Thoracic aorta (tissue), 2 donors: ENCODE data around the gene NPM1. TPM values are rescaled to one million over a fixed set of nuclear protein-coding genes. Genes with fewer than 3 reads are reported as not detected.

Experiments
- ATAC-seq: fragments of 150-250 bp; one replicate; pipeline ENCODE4 v1.8.0; 2017; ENCODE audit warnings: low read depth; ENCODE audit not compliant: insufficient number of reproducible peaks, low FRiP score
- DNase-seq: peaks from one replicate; pipeline ENCODE4 v3.0.0-alpha.2; 2020; ENCODE audit warnings: low spot score
- H3K27ac ChIP-seq, 2 donors: fragments of 200-600 bp; sonication (generic); 1 replicate in 1 of 2; 2 replicates in 1 of 2; pipeline ENCODE4 v1.5.1; 2016; ENCODE audit warnings: mild to moderate bottlenecking in 2 of 2, moderate library complexity in 2 of 2
- H3K27me3 ChIP-seq: fragments of 200-600 bp; sonication (generic); replicated peaks from 2 replicates; pipeline ENCODE4 v1.6.0; 2016; ENCODE audit warnings: mild to moderate bottlenecking; ENCODE audit not compliant: insufficient read depth
- H3K36me3 ChIP-seq: fragments of 200-600 bp; sonication (generic); one replicate; pipeline ENCODE4 v1.5.1; 2016
- H3K4me1 ChIP-seq, 2 donors: fragments of 200-600 bp; sonication (generic); 1 replicate in 1 of 2; 2 replicates in 1 of 2; pipeline versions ENCODE4 v1.5.1 to v1.6.0; 2016; ENCODE audit warnings: low read depth in 2 of 2, mild to moderate bottlenecking in 1 of 2; ENCODE audit not compliant: control insufficient read depth in 1 of 2
- H3K4me3 ChIP-seq: fragments of 200-600 bp; sonication (generic); 2 replicates; pipeline ENCODE4 v1.5.1; 2016; ENCODE audit warnings: mild to moderate bottlenecking
- H3K9me3 ChIP-seq: fragments of 200-600 bp; sonication (generic); 2 replicates; pipeline ENCODE4 v1.5.1; 2016
- total RNA-seq, 2 donors: library from RNA; depleted of rRNA; stranded (reverse); fragments of >200 nt; gene quantifications; one replicate each; pipeline versions ENCODE4 v1.1.0 to v1.2.3, GENCODE V29; 2016
- TF ChIP-seq, protein P1 (sequence below): fragments of 200-600 bp; sonication (generic); IDR thresholded peaks from one replicate; pipeline ENCODE4 v1.5.1; 2019; ENCODE audit warnings: antibody characterized with exemption

The NPM1 gene
- total RNA-seq, 2 donors from 2014 or later, result 453 to 1,895 TPM

GRCh38 chr5:171432076-171432475, 44.4 kb downstream of the NPM1 start:
- ATAC-seq, result no peak
- TF ChIP-seq, protein P1, sequence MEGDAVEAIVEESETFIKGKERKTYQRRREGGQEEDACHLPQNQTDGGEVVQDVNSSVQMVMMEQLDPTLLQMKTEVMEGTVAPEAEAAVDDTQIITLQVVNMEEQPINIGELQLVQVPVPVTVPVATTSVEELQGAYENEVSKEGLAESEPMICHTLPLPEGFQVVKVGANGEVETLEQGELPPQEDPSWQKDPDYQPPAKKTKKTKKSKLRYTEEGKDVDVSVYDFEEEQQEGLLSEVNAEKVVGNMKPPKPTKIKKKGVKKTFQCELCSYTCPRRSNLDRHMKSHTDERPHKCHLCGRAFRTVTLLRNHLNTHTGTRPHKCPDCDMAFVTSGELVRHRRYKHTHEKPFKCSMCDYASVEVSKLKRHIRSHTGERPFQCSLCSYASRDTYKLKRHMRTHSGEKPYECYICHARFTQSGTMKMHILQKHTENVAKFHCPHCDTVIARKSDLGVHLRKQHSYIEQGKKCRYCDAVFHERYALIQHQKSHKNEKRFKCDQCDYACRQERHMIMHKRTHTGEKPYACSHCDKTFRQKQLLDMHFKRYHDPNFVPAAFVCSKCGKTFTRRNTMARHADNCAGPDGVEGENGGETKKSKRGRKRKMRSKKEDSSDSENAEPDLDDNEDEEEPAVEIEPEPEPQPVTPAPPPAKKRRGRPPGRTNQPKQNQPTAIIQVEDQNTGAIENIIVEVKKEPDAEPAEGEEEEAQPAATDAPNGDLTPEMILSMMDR, result no peak
- no peak for DNase-seq

DNA sequence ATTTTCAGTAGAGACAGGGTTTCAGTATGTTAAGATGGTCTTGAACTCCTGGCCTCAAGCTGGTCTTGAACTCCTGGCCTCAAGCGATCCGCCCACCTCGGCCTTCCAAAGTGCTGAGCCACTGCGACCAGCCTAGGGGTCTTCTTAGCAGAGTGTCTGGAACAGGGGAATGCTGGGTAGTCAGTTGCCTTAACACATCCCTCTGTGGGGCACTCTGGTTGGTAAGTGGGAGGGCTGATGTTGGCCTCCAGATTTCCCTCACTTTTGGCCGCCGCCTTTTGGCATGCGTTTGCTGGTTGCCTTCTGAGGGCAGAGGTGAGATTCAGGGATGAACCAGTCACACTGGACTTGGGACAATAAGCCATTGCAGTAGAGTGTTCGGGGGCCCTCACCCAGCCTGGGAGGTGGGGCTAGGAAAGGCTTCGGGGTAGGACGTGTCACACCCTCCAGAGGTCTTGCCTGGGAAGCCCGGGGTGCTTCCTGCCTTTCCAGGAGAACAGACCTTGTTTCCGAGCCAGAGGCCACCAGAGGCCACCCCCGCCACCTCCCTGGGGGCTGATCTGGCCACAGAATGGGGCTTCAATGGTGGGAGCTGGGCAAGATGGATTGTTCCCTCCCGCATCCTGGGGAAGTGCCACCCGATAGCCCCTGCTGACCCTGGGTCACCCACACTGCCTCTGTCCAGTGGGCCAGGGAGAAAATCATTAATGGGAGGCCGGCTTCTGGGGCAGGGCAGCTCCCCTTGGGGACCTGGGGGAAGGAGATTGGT, 45.1 kb downstream of the NPM1 start:
- DNase-seq (no peak), ATAC-seq (no peak)
- Histone ChIP-seq H3K4me3 (no peak overlapping the region), H3K4me1 (peaks cover 0 to 9% of the 10 kb centered on the region in 2 donors), H3K27ac (no peak overlapping the region), H3K36me3 (no peaks in the 10 kb centered on the region), H3K27me3 (no peaks in the 10 kb centered on the region), H3K9me3 (no peaks in the 10 kb centered on the region)
- TF ChIP-seq, protein P1, result no peak

More at GRCh38 chr5:171432076-171432475, 44.4 kb downstream of the NPM1 start:
- H3K4me1 ChIP-seq, result peaks cover 0 to 2% of the 10 kb centered on the region in 2 donors
- no peak overlapping the region for H3K4me3 ChIP-seq
- no peaks in the 10 kb centered on the region for H3K9me3 ChIP-seq
- no peak overlapping the region for H3K27ac ChIP-seq
- no peaks in the 10 kb centered on the region for H3K27me3 ChIP-seq
- H3K36me3 ChIP-seq, result no peaks in the 10 kb centered on the region

DNA sequence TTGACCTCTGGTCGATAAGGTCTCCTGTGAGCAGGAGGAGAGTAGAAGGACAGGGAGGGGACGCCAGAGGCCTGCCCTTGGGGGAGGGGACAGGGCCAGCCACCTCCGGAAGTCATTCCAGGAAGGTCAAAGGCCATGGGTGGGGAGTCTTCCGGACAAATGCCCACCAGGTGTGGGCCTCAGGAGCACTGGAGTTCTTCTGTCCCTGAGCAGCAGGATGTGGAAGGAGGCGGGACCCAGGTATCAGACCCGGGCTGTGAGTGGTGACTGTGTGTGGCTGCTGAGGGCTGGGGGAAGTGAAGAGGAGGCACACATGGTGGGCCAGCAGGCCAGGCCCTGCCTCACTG, 45.7 kb downstream of the NPM1 start:
- ATAC-seq, result no peak
- H3K4me1 ChIP-seq, result peaks cover 0 to 9% of the 10 kb centered on the region in 2 donors
- no peaks in the 10 kb centered on the region for H3K9me3 ChIP-seq
- TF ChIP-seq, protein P1, result no peak
- H3K4me3 ChIP-seq, result no peak overlapping the region
- DNase-seq, result no peak
- H3K27ac ChIP-seq, result no peak overlapping the region
- H3K36me3 ChIP-seq, result no peaks in the 10 kb centered on the region
- no peaks in the 10 kb centered on the region for H3K27me3 ChIP-seq

DNA sequence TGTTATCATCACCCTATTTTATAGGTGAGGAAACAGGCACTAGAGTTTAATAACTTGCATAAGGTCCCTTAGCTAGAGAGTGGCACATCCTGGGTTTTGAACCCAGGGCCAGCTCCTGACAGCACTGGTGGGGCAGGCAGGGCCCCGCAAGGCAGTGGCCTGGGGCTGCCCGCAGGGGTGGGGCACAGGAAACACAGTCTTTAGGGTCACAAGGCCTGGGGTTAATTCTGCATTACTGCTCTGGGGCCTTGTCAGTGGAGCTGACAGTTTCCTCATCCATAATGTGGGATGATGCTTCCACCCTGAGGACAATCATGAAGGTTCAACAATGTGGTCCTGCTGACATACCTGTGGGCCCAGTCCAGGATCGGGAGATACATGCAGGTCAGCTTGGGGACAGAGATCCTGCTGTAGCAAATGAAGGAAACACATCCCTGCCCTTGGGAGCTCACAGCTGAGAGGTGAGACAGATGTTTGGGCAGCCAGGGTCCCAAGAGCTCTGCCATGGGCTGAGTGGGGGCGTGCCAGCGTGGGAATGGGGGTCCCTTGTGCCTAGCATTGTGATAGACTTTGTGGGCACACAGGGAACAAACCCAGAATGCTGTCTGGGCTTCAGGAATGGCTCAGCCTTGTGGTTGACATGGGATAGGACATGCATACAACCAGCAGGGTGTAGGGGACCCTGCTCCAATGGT, 46.5 kb downstream of the NPM1 start:
- TF ChIP-seq, protein P1, result no peak
- Histone ChIP-seq H3K4me1 (peaks cover 0 to 9% of the 10 kb centered on the region in 2 donors), H3K9me3 (no peaks in the 10 kb centered on the region), H3K27ac (no peak overlapping the region), H3K27me3 (no peaks in the 10 kb centered on the region), H3K4me3 (no peak overlapping the region), H3K36me3 (no peaks in the 10 kb centered on the region)
- ATAC-seq (no peak), DNase-seq (no peak)

DNA sequence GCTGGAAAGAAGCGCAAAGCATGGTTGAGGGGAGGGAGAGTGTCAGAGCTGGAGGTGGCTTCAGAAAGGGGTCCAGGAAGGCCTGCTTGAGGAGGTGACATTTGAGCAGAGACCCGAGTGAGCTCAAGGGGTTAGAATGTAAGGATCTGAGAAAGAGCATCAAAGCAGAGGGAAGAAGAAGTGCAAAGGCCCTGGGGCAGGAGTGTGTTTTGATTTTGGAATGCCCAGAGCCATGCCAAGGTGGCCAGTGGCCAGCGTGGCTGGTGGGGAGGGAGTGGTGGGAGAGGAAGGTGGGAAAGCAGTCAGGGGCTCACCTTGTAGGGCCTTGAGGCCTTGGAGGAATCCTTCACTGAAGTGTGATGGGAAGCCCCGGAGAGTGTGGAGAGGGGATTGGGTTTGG, 47.2 kb downstream of the NPM1 start:
- no peaks in the 10 kb centered on the region for H3K27me3 ChIP-seq

More for the DNA sequence above, 47.2 kb downstream of the NPM1 start:
- Histone ChIP-seq H3K9me3 (no peaks in the 10 kb centered on the region), H3K27ac (no peak overlapping the region), H3K4me3 (no peak overlapping the region), H3K4me1 (peaks cover 0 to 9% of the 10 kb centered on the region in 2 donors), H3K36me3 (no peaks in the 10 kb centered on the region)
- TF ChIP-seq, protein P1, result no peak
- no peak for ATAC-seq
- DNase-seq, result no peak
